OCI-LY3 (cell line): Measurements from ENCODE around the gene ATP7A.

Experiments
- H2AFZ ChIP-seq: fragments of 200-600, 300-600 bp; shearing (Covaris generic); 2 replicates; pipeline ENCODE4 v1.6.0; 2014; ENCODE audit warnings: antibody characterized with exemption, low read depth, low read length
- H3K27ac ChIP-seq: fragments of 200-600, 300-600 bp; sonication (generic); 2 replicates; pipeline ENCODE4 v1.5.1; 2014; ENCODE audit warnings: mild to moderate bottlenecking, low read length, moderate library complexity, mixed read lengths
- H3K27me3 ChIP-seq: fragments of 200-600, 300-600 bp; sonication (generic); 2 replicates; pipeline ENCODE4 v1.6.1; 2014; ENCODE audit warnings: low read depth, low read length, mixed read lengths
- H3K36me3 ChIP-seq: fragments of 200-600, 300-600 bp; sonication (generic); replicated peaks from 2 replicates; pipeline ENCODE3; 2014; ENCODE audit warnings: low read depth, low read length, mixed read lengths
- H3K4me1 ChIP-seq: fragments of 300-600, 200-600 bp; sonication (generic); 2 replicates; pipeline ENCODE4 v1.6.1; 2014; ENCODE audit warnings: low read length, mixed read lengths
- H3K4me2 ChIP-seq: fragments of 200-600, 300-600 bp; sonication (generic); 2 replicates; pipeline ENCODE4 v1.6.1; 2014; ENCODE audit warnings: low read length, mixed read lengths
- H3K4me3 ChIP-seq: fragments of 300-600, 200-600 bp; sonication (generic); 2 replicates; pipeline ENCODE4 v1.5.1; 2014; ENCODE audit warnings: antibody characterized with exemption, mild to moderate bottlenecking, low read length, moderate library complexity
- H3K79me2 ChIP-seq: fragments of 300-600, 200-600 bp; shearing (Covaris generic); 2 replicates; pipeline ENCODE4 v1.6.1; 2014; ENCODE audit warnings: mild to moderate bottlenecking, low read length, mixed read lengths
- H3K9ac ChIP-seq: fragments of 300-600, 200-600 bp; shearing (Covaris generic); 2 replicates; pipeline ENCODE4 v1.6.0; 2014; ENCODE audit warnings: mild to moderate bottlenecking, low read length, moderate library complexity
- H3K9me3 ChIP-seq: fragments of 200-600, 300-600 bp; shearing (Covaris generic); 2 replicates; pipeline ENCODE4 v1.6.1; 2014; ENCODE audit warnings: low read length, mixed read lengths; ENCODE audit not compliant: insufficient read depth
- H4K20me1 ChIP-seq: fragments of 200-600, 300-600 bp; sonication (generic); 2 replicates; pipeline ENCODE4 v1.6.1; 2016; ENCODE audit warnings: low read length, mixed read lengths; ENCODE audit not compliant: insufficient read depth
- CTCF ChIP-seq: fragments of 200-600, 300-600 bp; sonication (generic); IDR thresholded peaks from 2 replicates; pipeline ENCODE4 v1.5.1; 2014; ENCODE audit warnings: antibody characterized with exemption, low read length, low read depth
- EZH2phosphoT487 ChIP-seq: fragments of 200-600 bp; shearing (Covaris generic); IDR thresholded peaks from 2 replicates; pipeline ENCODE4 v1.6.1; 2018; ENCODE audit warnings: antibody characterized with exemption, mixed run types, low read depth

ATP7A gene

GRCh38 chrX:77962068-77962902, 51.8 kb downstream of the ATP7A start:
- H2AFZ ChIP-seq: no peak overlapping the region
- TF ChIP-seq EZH2phosphoT487 (no peak), CTCF (no peak)
- no peaks in the 10 kb centered on the region for H4K20me1 ChIP-seq
- H3K27ac ChIP-seq: no peak overlapping the region
- H3K36me3 ChIP-seq: no peaks in the 10 kb centered on the region
- H3K9me3 ChIP-seq: no peaks in the 10 kb centered on the region
- no peaks in the 10 kb centered on the region for H3K27me3 ChIP-seq
- H3K4me2 ChIP-seq: no peak overlapping the region
- H3K79me2 ChIP-seq: no peaks in the 10 kb centered on the region
- no peak overlapping the region for H3K9ac ChIP-seq
- no peak overlapping the region for H3K4me3 ChIP-seq
- no peaks in the 10 kb centered on the region for H3K4me1 ChIP-seq

GRCh38 chrX:77966361-77966760, 55.9 kb downstream of the ATP7A start:
- no peaks in the 10 kb centered on the region for H4K20me1 ChIP-seq
- no peak for TF ChIP-seq CTCF
- TF ChIP-seq EZH2phosphoT487: no peak

GRCh38 chrX:77967631-77968030, 57.1 kb downstream of the ATP7A start:
- Histone ChIP-seq H3K36me3 (no peaks in the 10 kb centered on the region), H3K4me2 (no peak overlapping the region), H3K9me3 (no peaks in the 10 kb centered on the region), H3K9ac (no peak overlapping the region), H3K27ac (no peak overlapping the region), H4K20me1 (no peaks in the 10 kb centered on the region), H3K4me1 (no peaks in the 10 kb centered on the region), H3K79me2 (no peaks in the 10 kb centered on the region), H3K4me3 (no peak overlapping the region), H2AFZ (no peak overlapping the region), H3K27me3 (no peaks in the 10 kb centered on the region)
- TF ChIP-seq EZH2phosphoT487 (no peak), CTCF (no peak)

More at GRCh38 chrX:77966361-77966760, 55.9 kb downstream of the ATP7A start:
- H3K4me1 ChIP-seq: no peaks in the 10 kb centered on the region
- no peaks in the 10 kb centered on the region for H3K9me3 ChIP-seq
- no peaks in the 10 kb centered on the region for H3K79me2 ChIP-seq
- no peak overlapping the region for H2AFZ ChIP-seq
- H3K27me3 ChIP-seq: no peaks in the 10 kb centered on the region
- H3K9ac ChIP-seq: no peak overlapping the region
- H3K36me3 ChIP-seq: no peaks in the 10 kb centered on the region
- no peak overlapping the region for H3K4me2 ChIP-seq
- H3K4me3 ChIP-seq: no peak overlapping the region
- no peak overlapping the region for H3K27ac ChIP-seq

- Histone ChIP-seq H3K27ac (no peak within 1 kb of the TSS), H3K9ac (no peak within 1 kb of the TSS), H4K20me1 (no peaks in the 10 kb centered on the region), H3K4me1 (no peaks in the 10 kb centered on the region), H3K79me2 (no peaks in the 10 kb centered on the region), H3K4me2 (no peak within 1 kb of the TSS), H2AFZ (no peak within 1 kb of the TSS), H3K36me3 (no peaks in the 10 kb centered on the region), H3K9me3 (no peaks in the 10 kb centered on the region), H3K4me3 (no peak within 1 kb of the TSS), H3K27me3 (no peaks in the 10 kb centered on the region)
- no peak for TF ChIP-seq EZH2phosphoT487
- TF ChIP-seq CTCF: no peak
Observed at GRCh38 chrX:77969538-77969937, 59.0 kb downstream of the ATP7A start, which contains the start of gene PGAM4. PGAM4 (minus strand) TSS chrX:77969638; CDS start chrX:77969638, 0 bp downstream.
